Gastrocnemius medialis (tissue), 4 donors: ENCODE data around the gene TRIP12.

Source experiments
- CTCF ChIP-seq, 5 experiments: fragments of 450-650 bp in 3 of 5; fragments of 200-600 bp in 2 of 5; sonication (generic) in 2 of 5; IDR thresholded peaks in 4 of 5; conservative IDR thresholded peaks in 1 of 5; 1 replicate in 4 of 5; 2 replicates in 1 of 5; pipeline ENCODE4 v1.5.1; 2016 to 2019; ENCODE audit warnings: antibody characterized with exemption in 5 of 5, mild to moderate bottlenecking in 3 of 5, moderate library complexity in 3 of 5
- POLR2A ChIP-seq, 2 donors: fragments of 450-650 bp; IDR thresholded peaks; one replicate each; pipeline ENCODE4 v1.6.1; 2017; ENCODE audit warnings: antibody characterized with exemption in 2 of 2, mild to moderate bottlenecking in 2 of 2, moderate library complexity in 2 of 2

- no peak for TF ChIP-seq CTCF (IDR thresholded peaks at IDR 0.05 in 4 of 5, conservative IDR thresholded peaks at IDR 0.05 in 1 of 5)
- no peak for TF ChIP-seq POLR2A (IDR thresholded peaks at IDR 0.05)
These were observed 78.2 kb downstream of the TRIP12 start for GRCh38 chr2:229843613-229844012.
